ENCODE data around the gene EIF4E.

EIF4E gene

GRCh38 chr4:98928505-98929340 lies at the start of gene EIF4E:
EIF4E (minus strand) TSS chr4:98929133; CDS start chr4:98929112, 21 bp downstream.
- H3K4me3 ChIP-seq (ENCODE audit: low read depth, low read length): peak within 1 kb of the TSS; percentile 86
- TF ChIP-seq MAX (IDR thresholded peaks at IDR 0.05; ENCODE audit: low read depth, low read length) (peak; percentile 98), POLR2A (IDR thresholded peaks at IDR 0.05; ENCODE audit: extremely low read depth, insufficient read length) (peak; percentile 48), CTCF (IDR thresholded peaks at IDR 0.05; ENCODE audit: low read depth, low read length) (no peak), MYC (IDR thresholded peaks at IDR 0.05; ENCODE audit: low read depth, low read length) (no peak; the same call in 1 of the 2 replicates)
- peak; percentile 98 for DNase-seq (ENCODE audit: low read depth)

GRCh38 chr4:98977557-98977956 lies 48.6 kb upstream of the EIF4E start:
- no peak for TF ChIP-seq POLR2A (IDR thresholded peaks at IDR 0.05; ENCODE audit: extremely low read depth, insufficient read length)
- no peak for TF ChIP-seq MAX (IDR thresholded peaks at IDR 0.05; ENCODE audit: low read depth, low read length)
- no peak for TF ChIP-seq MYC (IDR thresholded peaks at IDR 0.05; ENCODE audit: low read depth, low read length)
- TF ChIP-seq CTCF (IDR thresholded peaks at IDR 0.05; ENCODE audit: low read depth, low read length): no peak
- no peak overlapping the region for H3K4me3 ChIP-seq (ENCODE audit: low read depth, low read length)
- no peak for DNase-seq (ENCODE audit: low read depth)

- no peak for DNase-seq (ENCODE audit: low read depth)
- no peak for TF ChIP-seq MAX (IDR thresholded peaks at IDR 0.05; ENCODE audit: low read depth, low read length)
- TF ChIP-seq CTCF (IDR thresholded peaks at IDR 0.05; ENCODE audit: low read depth, low read length): no peak
- TF ChIP-seq MYC (IDR thresholded peaks at IDR 0.05; ENCODE audit: low read depth, low read length): no peak
- no peak for TF ChIP-seq POLR2A (IDR thresholded peaks at IDR 0.05; ENCODE audit: extremely low read depth, insufficient read length)
- H3K4me3 ChIP-seq (ENCODE audit: low read depth, low read length): no peak overlapping the region
These were observed 47.8 kb upstream of the EIF4E start for GRCh38 chr4:98976716-98977115.

- DNase-seq (ENCODE audit: low read depth): no peak
- H3K4me3 ChIP-seq (ENCODE audit: low read depth, low read length): no peak overlapping the region
- TF ChIP-seq POLR2A (IDR thresholded peaks at IDR 0.05; ENCODE audit: extremely low read depth, insufficient read length) (no peak), CTCF (IDR thresholded peaks at IDR 0.05; ENCODE audit: low read depth, low read length) (no peak), MAX (IDR thresholded peaks at IDR 0.05; ENCODE audit: low read depth, low read length) (no peak)
These were observed 41.2 kb upstream of the EIF4E start for GRCh38 chr4:98969878-98970785.

- DNase-seq (ENCODE audit: low read depth): no peak
- no peak overlapping the region for H3K4me3 ChIP-seq (ENCODE audit: low read depth, low read length)
- TF ChIP-seq MYC (IDR thresholded peaks at IDR 0.05; ENCODE audit: low read depth, low read length) (no peak), CTCF (IDR thresholded peaks at IDR 0.05; ENCODE audit: low read depth, low read length) (no peak), MAX (IDR thresholded peaks at IDR 0.05; ENCODE audit: low read depth, low read length) (no peak), POLR2A (IDR thresholded peaks at IDR 0.05; ENCODE audit: extremely low read depth, insufficient read length) (no peak)
These were observed 38.9 kb upstream of the EIF4E start for GRCh38 chr4:98967786-98968329.
